Mesodermal cell (in vitro differentiated cells): ENCODE measurements around the gene UNK.

Experiments used
- H3K27ac ChIP-seq: 2 replicates; pipeline ENCODE4 v1.7.0; 2013; ENCODE audit warnings: mild to moderate bottlenecking, low read depth, low read length, moderate library complexity; ENCODE audit not compliant: severe bottlenecking
- H3K36me3 ChIP-seq: 2 replicates; pipeline ENCODE4 v1.7.1; 2013; ENCODE audit warnings: mild to moderate bottlenecking, low read length, moderate library complexity; ENCODE audit not compliant: control insufficient read depth, insufficient read depth
- H3K4me1 ChIP-seq: one replicate; pipeline ENCODE4 v1.7.1; 2013; ENCODE audit warnings: mild to moderate bottlenecking, low read length; ENCODE audit not compliant: insufficient read depth, control insufficient read depth, poor library complexity, severe bottlenecking
- H3K4me3 ChIP-seq: 2 replicates; pipeline ENCODE4 v1.7.0; 2013; ENCODE audit warnings: low read length, control low read depth, mild to moderate bottlenecking; ENCODE audit not compliant: insufficient read depth, poor library complexity, severe bottlenecking; ENCODE audit errors: extremely low read depth
- H3K9me3 ChIP-seq: 2 replicates; pipeline ENCODE4 v1.7.1; 2013; ENCODE audit warnings: mild to moderate bottlenecking, low read length, moderate library complexity; ENCODE audit not compliant: control insufficient read depth
- WGBS, 2 experiments: methylation state at CpG; one replicate each; pipeline ENCODE4 v1.1.5; 2013; ENCODE audit warnings: missing lambda C conversion rate in 2 of 2; ENCODE audit not compliant: insufficient coverage in 2 of 2; 5-methylcytosine and 5-hydroxymethylcytosine counted together

The UNK gene

GRCh38 chr17:75815399-75815798 is 30.8 kb downstream of the UNK start:
- WGBS, 2 experiments: 100% methylated on average over 2 to 3 of the region's 3 CpGs
- no peak overlapping the region for H3K4me3 ChIP-seq
- H3K9me3 ChIP-seq: no peaks in the 10 kb centered on the region
- no peak overlapping the region for H3K27ac ChIP-seq
- H3K36me3 ChIP-seq: peaks cover 80% of the 10 kb centered on the region
- H3K4me1 ChIP-seq: peaks cover 14% of the 10 kb centered on the region

DNA sequence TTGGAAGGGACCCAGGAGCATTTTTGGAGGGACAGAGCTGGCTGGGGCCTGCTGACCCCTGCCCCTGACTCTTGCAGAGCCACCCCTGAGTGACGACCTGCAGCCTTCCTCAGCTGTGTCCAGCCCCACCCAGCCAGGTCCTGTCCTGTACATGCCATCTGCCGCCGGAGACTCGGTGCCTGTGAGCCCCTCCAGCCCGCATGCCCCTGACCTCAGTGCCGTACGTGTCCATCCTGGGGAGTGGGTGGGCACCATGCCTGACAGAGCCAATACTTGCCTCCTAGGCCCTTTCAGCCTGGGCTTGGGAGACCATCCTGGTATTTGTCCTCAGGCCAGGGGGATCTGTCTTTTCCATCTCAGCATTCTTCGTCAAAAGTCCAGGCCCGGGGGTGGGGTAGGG is 32.1 kb downstream of the UNK start:
- Histone ChIP-seq H3K4me3 (no peak overlapping the region), H3K27ac (no peak overlapping the region), H3K36me3 (peaks cover 87% of the 10 kb centered on the region), H3K4me1 (peaks cover 14% of the 10 kb centered on the region), H3K9me3 (no peaks in the 10 kb centered on the region)
- WGBS, 2 experiments: 96 to 98% methylated on average over 7 to 9 of the region's 9 CpGs

- H3K4me3 ChIP-seq: no peak overlapping the region
- WGBS, 2 experiments: 93 to 98% methylated on average over 5 of the region's 6 CpGs
- peaks cover 86% of the 10 kb centered on the region for H3K36me3 ChIP-seq
- H3K9me3 ChIP-seq: no peaks in the 10 kb centered on the region
- peaks cover 14% of the 10 kb centered on the region for H3K4me1 ChIP-seq
- H3K27ac ChIP-seq: no peak overlapping the region
These were observed 33.0 kb downstream of the UNK start for GRCh38 chr17:75817571-75817970.

- peaks cover 86% of the 10 kb centered on the region for H3K36me3 ChIP-seq
- 93 to 96% methylated on average over 13 to 14 of the region's 16 CpGs for WGBS, 2 experiments
- no peak overlapping the region for H3K4me3 ChIP-seq
- H3K4me1 ChIP-seq: peaks cover 14% of the 10 kb centered on the region
- no peaks in the 10 kb centered on the region for H3K9me3 ChIP-seq
- no peak overlapping the region for H3K27ac ChIP-seq
These were observed 33.8 kb downstream of the UNK start for GRCh38 chr17:75818326-75818885.

DNA sequence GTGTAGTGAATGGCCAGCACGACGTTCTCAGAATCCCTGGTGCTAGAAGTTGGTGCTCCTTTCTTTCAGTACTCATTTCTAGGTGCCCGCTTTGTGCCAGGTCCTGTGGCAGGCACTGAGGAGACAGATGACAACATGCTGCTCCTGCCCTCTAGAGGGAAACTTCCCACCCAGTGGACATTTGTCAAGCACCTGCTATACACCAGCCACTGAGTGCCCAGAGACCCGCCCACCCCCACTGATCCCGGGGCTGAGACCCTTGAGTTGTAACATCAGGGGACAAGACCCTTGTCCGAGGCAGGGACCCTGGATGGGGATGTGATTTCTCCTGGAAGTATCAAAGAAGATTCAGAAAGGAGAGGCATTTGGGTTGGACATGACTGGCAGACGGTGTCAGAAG is 34.5 kb downstream of the UNK start:
- 98 to 100% methylated on average over 3 to 7 of the region's 7 CpGs for WGBS, 2 experiments
- Histone ChIP-seq H3K36me3 (peaks cover 86% of the 10 kb centered on the region), H3K4me1 (peaks cover 14% of the 10 kb centered on the region)

DNA sequence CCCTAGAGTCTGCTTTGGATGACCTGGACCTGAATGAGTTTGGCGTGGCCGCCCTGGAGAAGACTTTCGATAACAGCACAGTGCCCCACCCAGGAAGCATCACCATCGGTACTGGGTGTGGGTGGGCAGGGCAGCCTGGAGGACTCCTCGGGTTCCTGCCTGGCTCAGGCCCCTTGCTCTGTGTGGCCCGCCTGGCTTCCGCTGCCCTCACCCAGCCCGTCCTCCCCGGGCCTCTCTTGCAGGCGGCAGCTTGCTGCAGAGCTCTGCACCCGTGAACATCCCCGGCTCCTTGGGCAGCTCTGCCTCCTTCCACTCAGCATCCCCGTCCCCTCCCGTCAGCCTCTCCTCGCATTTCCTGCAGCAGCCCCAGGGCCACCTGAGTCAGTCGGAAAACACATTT is 35.1 kb downstream of the UNK start:
- peaks cover 8% of the 10 kb centered on the region for H3K4me1 ChIP-seq
- no peak overlapping the region for H3K4me3 ChIP-seq
- no peak overlapping the region for H3K27ac ChIP-seq
- peaks cover 87% of the 10 kb centered on the region for H3K36me3 ChIP-seq
- 93 to 98% methylated on average over 9 to 16 of the region's 16 CpGs for WGBS, 2 experiments
- H3K9me3 ChIP-seq: no peaks in the 10 kb centered on the region

More for the DNA sequence above, 34.5 kb downstream of the UNK start:
- H3K4me3 ChIP-seq: no peak overlapping the region
- no peak overlapping the region for H3K27ac ChIP-seq
- H3K9me3 ChIP-seq: no peaks in the 10 kb centered on the region

- Histone ChIP-seq H3K4me3 (no peak overlapping the region), H3K36me3 (peaks cover 82% of the 10 kb centered on the region), H3K27ac (no peak overlapping the region), H3K9me3 (no peaks in the 10 kb centered on the region), H3K4me1 (peaks cover 2% of the 10 kb centered on the region)
- WGBS, 2 experiments: 86 to 92% methylated on average over 18 of the region's 21 CpGs
These were observed 35.8 kb downstream of the UNK start for GRCh38 chr17:75820094-75821080.

- H3K36me3 ChIP-seq: peaks cover 77% of the 10 kb centered on the region
- no peak overlapping the region for H3K4me3 ChIP-seq
- H3K9me3 ChIP-seq: no peaks in the 10 kb centered on the region
- H3K4me1 ChIP-seq: no peaks in the 10 kb centered on the region
- 97 to 98% methylated on average over 7 of the region's 7 CpGs for WGBS, 2 experiments
- H3K27ac ChIP-seq: no peak overlapping the region
These were observed 36.9 kb downstream of the UNK start for GRCh38 chr17:75821552-75821951.

- Histone ChIP-seq H3K9me3 (no peaks in the 10 kb centered on the region), H3K4me3 (no peak overlapping the region), H3K4me1 (no peaks in the 10 kb centered on the region), H3K27ac (no peak overlapping the region), H3K36me3 (peaks cover 70% of the 10 kb centered on the region)
- WGBS, 2 experiments: 97% methylated on average over 14 to 17 of the region's 18 CpGs
These were observed 37.7 kb downstream of the UNK start for GRCh38 chr17:75822119-75822799.

DNA sequence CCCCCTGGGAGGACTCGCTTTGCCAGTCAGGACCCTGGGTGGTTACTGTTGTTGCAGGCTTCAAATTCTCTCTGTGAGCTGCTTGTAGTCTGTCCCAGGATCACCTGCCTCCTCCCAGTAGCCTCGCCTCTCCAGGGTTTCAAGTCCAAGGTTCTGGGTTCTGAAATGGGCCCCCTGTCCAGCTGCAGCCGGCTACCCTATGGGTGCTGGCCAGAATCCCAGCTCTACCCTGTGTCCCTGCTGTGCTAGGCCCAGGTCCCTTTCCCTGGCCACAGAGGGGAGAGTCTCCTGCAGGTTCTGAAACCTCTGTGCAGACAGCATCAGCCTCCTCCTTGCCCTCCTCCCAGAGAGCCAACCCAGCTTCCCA is 38.2 kb downstream of the UNK start:
- 97% methylated on average over 2 to 3 of the region's 3 CpGs for WGBS, 2 experiments

More for the DNA sequence above, 38.2 kb downstream of the UNK start:
- H3K27ac ChIP-seq: no peak overlapping the region
- no peaks in the 10 kb centered on the region for H3K4me1 ChIP-seq
- peaks cover 65% of the 10 kb centered on the region for H3K36me3 ChIP-seq
- H3K9me3 ChIP-seq: no peaks in the 10 kb centered on the region
- H3K4me3 ChIP-seq: no peak overlapping the region
